Activated CD4-positive, alpha-beta T cell treated with anti-CD3 and anti-CD28 coated beads, Interleukin-2, amount 50 U/mL, for 16 hours (primary cell): ENCODE data around the gene PLEKHA1.

ENCODE experiments used
- DNase-seq: peaks from one replicate; pipeline ENCODE4 v3.0.0-alpha.2; 2020

PLEKHA1 gene

GRCh38 chr10:122374237-122374858, at the start of gene PLEKHA1:
PLEKHA1 (plus strand) TSS chr10:122374708; CDS start chr10:122393201, 18,493 bp downstream.
- peak; percentile 91 for DNase-seq

DNA sequence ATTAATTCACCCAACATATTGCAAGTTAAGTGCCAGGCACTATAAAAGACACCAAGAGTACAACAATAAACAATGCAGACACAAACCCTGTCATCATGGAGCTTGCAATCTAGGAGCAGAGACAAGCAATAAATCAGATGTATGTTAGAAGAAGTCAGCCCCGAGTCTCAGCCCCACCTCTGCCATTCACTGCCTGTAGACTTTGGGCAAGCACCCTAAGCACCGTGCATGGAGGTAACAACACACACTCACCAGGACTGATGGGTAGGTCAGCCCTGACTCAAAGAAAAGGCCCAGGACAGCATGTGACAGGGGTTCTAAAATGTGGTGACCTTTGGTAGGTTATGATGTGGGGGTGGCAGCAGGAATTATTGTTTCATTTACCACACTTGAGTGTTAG, 49.3 kb upstream of the PLEKHA1 start:
- no peak for DNase-seq

GRCh38 chr10:122326385-122326784, 48.1 kb upstream of the PLEKHA1 start:
- no peak for DNase-seq

DNA sequence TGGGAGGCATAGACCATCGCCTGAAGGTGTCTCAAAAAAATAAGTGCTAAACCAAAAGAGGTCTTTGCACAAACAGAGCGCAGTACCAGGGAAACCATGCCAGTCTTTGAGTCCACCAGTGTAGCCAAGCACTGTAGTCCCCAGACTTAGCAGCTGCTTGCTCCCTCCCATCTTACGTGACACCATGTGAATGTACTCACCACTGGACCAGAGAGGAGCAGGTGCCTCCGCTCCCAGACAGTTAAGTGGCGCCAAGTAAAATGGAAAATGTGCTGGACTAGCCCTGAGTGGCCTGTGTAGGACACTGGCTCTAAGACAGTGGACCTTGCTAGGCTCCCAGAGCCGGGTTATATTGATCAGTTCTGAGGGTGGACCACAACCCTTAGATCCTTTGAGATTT, 47.7 kb upstream of the PLEKHA1 start:
- no peak for DNase-seq

DNA sequence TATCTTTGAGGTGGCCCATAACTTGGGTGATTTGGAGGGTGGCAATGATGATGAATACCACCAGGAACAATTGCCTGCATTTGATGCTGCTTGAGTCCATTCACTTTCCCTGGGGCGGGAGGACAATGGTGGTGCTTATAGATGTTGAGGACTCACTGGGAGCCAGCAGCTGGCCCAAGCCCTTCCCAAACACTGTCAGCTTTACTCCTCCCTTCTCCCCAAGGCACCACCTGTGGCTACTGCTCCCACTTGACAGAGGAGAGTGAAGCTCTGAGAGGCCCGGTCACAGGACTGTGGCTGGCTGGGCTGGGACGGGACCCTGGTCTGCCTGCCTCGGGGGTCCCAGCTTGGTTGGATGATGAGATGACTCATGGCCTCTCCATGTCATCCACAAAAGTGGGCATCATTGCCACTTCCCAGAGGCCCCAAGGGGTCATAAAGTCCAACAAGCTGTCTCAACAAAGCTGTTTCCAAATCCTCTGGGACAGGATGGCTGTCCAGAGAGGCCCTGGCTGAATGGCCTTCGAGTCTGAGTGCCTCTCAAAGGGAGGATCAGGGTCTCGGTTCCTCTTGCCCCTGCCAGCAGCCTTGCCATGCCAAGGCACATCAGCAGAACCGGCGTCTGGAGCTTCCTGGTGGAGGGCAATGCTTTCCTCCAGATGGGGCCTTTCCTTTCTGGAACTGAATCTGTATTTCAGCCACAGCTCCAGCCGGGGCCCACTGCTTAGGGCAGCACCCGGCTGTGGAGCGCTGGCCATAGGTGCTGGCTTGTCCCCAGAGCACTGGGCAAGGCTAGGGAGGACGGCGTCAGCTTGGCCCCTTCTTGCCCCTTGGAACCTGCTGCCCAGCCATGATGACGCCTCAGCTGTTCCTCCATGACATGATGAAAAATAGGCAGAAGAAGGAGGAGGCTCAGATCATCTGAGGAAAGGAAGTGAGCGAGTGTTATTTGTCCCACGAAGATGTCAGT, 47.0 kb upstream of the PLEKHA1 start:
- no peak for DNase-seq

DNA sequence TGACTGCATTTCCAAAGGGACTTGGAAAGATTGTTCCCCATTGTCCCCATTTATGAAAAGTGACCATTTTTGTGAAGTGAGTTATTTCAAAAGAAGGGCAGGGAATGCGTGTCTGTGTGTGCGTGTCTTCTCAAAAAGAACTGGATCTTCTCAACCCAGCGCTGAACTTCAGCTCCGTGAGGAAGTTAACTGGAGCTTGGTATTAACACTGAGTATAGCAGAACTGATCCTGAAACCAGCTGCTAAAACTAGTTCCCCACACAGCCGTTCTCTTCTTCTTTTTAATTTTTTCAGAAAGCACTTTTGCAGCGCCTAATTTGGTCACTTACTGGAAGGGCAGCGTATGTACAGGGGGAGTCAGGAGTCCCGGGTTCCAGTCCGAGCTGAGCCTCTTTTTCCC, 45.8 kb upstream of the PLEKHA1 start:
- DNase-seq = no peak

DNA sequence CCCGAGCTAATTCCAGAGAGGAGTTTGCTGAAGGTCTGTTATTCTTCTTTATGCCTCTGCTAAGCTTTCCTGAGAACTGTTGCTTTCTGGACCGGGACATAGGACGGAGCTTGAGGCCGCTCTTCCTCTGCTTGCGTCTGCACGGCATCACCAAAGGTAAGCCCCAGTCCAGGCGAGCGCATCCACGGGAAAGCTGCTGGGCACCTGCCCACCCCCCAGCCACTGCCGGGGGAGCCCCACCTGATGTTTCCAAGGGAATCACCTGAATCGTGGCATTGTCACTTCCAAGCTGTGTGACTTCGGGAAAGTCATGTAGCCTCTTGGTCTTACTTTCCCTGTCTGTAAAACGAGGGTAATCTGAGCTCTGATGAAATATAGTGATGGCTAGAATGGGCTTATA, 45.1 kb upstream of the PLEKHA1 start:
- no peak for DNase-seq

GRCh38 chr10:122331100-122331499, 43.4 kb upstream of the PLEKHA1 start:
- no peak for DNase-seq

GRCh38 chr10:122331615-122332446, 42.7 kb upstream of the PLEKHA1 start:
- no peak for DNase-seq

DNA sequence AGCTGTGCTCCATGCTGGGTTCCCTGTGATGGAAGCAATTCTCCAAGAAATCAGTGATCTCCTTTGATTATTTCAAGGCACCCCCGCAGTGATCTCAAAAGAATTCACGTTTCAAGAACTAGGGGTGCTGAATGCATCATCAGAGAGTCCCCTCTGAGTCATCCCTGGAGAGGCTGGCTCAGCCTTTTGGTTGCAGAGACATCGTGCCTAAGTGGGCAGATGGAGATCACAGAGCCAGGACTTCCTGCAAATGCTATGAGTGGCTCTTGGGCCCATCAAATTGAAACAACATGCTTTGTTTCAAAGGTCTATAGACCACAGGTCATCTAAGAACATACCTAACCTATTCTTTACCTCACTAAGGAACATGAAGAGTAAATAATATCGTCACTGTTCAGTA, 41.5 kb upstream of the PLEKHA1 start:
- peak; percentile 64 for DNase-seq

DNA sequence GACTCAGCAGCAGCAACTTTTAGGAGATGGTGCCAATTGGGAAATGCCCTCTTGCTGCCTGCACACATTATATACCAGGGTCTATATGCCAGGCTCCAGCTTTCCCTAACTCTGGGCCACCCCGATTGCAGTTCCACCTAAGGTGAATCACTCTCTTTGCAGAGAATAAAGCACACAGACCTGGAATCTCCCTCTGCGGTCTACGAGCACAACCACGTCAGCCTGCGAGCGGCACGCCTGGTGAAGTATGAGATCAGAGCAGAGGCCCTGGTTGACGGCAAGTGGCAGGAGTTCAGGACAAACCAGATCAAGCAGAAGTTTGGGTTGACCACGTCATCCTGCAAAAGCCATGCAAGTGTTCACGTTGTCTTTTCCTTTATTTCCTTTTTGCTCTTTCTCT, 38.2 kb upstream of the PLEKHA1 start:
- no peak for DNase-seq

GRCh38 chr10:122336961-122337360, 37.5 kb upstream of the PLEKHA1 start:
- no peak for DNase-seq

DNA sequence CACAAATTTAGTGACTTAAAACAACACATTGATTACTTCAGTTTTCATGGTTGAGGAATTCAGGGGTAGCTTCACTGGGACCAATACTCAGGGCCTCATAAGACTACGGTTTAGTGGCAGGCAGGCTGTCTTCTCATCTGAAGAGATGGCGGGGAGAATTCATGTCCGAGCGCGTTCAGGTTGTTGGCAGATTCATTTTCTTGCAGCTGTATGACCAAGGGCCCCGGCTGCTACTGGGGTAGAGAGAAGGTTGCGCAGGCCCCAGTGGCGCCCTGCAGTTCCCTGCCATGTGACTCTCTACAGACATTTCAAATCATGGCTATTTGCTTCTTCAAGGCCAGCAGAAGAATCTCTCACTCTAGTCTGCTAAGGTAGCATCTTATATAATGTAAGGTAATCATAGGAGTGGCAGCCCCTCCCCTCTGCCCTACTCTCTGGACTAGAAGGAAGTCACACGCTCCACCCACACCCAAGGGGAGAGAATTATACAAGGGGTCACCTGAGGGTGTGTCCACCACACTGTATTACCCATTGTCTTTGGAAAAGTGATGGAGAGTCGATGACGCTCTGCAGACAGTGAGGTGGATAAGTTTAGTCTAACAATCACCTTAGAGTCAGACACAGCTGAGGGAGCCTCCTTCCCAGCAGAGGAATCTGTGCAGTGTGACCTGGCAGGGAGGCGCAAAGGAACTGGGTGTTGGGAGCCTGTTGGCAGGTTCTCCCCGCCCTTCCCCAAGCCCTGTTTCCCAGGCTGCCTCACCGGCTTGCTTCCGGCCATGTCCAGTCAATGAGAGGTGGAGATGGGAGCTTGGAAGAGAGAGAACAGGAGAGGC, 35.7 kb upstream of the PLEKHA1 start:
- no peak for DNase-seq

DNA sequence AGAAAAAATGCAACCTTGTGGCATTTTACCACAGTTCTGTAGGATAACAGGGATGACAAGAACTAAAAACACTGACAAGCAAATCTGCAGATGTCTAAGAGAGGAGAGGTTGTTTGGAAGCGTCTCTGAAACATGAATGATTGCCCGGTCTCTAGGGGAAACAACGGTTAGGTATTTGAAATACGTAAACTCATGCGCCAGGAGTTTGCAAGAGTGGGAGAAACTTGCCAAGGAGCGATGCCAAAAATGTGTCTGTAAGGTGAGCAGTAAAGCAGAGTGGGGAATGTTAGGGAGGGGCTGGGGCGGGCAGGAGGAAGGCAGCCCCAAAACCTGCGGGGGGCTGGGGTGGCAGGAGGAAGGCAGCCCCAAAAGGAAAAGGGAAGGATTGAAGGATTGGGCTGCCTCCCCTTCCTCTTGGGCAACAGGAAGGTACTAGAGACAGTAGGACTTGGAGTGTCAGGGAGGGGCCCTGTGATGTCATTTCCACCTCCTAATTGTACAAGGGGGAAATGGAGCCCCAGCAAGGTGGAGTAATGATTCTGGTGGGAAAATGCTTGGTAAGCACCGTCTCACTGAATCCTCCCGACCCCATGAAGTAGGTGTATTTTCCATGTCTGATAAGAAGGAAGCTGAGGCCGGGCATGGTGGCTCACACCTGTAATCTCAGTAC, 33.2 kb upstream of the PLEKHA1 start:
- no peak for DNase-seq

DNA sequence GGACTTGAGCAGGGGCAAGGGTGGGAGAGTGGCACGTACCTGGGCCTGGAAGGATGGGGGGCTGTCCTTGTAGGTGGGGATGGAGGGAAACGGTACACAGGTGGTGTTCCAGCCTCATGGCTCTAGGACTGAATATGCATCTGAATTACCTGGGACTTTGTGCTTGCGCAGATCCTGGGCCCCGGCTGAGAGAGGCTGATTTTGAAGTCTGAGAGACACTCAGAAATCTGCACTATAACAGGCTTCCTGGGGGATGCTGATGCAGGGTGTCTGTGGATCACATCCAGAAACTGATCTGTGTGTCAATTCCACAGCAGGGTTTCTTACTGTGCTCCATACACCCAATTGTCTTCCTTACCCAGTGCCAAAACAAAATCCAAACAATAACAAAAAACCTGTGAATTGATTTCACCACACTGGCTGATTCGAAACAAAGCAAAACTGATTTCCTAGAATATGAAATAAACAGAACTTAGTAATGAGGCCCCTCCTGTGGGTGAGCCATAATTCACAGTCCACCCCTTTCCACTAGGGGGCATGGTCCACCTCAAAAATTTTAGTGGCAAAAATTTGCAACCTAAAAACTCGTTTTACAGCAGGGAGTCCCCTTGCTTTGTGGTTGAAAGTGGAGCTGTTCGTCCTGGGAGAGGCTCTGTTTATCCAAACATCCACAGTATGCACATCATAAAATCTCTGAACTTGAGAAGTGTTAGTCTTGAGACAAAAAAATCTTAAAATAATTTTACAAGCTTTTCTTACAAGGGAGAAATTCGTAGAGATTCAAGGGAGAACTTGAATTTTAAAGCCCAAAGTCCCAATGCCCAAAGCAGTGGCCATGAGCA, 32.0 kb upstream of the PLEKHA1 start:
- peak; percentile 51 for DNase-seq

GRCh38 chr10:122343135-122343800, 31.2 kb upstream of the PLEKHA1 start:
- no peak for DNase-seq

GRCh38 chr10:122343936-122344335, 30.6 kb upstream of the PLEKHA1 start:
- no peak for DNase-seq

GRCh38 chr10:122344741-122345258, 29.7 kb upstream of the PLEKHA1 start:
- no peak for DNase-seq

- no peak for DNase-seq
Observed at GRCh38 chr10:122346326-122346950, 28.1 kb upstream of the PLEKHA1 start.
